Uterus (tissue), 4 donors: Measurements from ENCODE around the gene TOP3B. TPM values are rescaled to one million over a fixed set of nuclear protein-coding genes. Genes with fewer than 3 reads are reported as not detected.
A peak's percentile ranks its signal among the peaks of the same experiment; 100 is the strongest.

Experiments
- DNase-seq, 2 donors: peaks; one replicate each; pipeline ENCODE4 v3.0.0-alpha.2; 2019 to 2020
- H3K27ac ChIP-seq, 2 donors: fragments of 200-600 bp; sonication (generic); 1 replicate in 1 of 2; 2 replicates in 1 of 2; pipeline ENCODE4 v1.5.1; 2016 to 2018
- H3K27me3 ChIP-seq, 2 donors: fragments of 200-600 bp; sonication (generic); one replicate each; pipeline ENCODE4 v1.5.1; 2018 to 2019; ENCODE audit warnings: control low read depth in 1 of 2
- H3K36me3 ChIP-seq, 2 donors: fragments of 200-600 bp; sonication (generic); one replicate each; pipeline ENCODE4 v1.5.1; 2019; ENCODE audit warnings: control low read depth in 1 of 2
- H3K4me1 ChIP-seq, 2 donors: fragments of 200-600 bp; sonication (generic); one replicate each; pipeline ENCODE4 v1.5.1; 2018 to 2019; ENCODE audit warnings: control low read depth in 1 of 2
- H3K4me3 ChIP-seq, 2 donors: fragments of 200-600 bp; sonication (generic); 1 replicate in 1 of 2; 2 replicates in 1 of 2; pipeline ENCODE4 v1.5.1; 2018 to 2019; ENCODE audit warnings: mild to moderate bottlenecking in 1 of 2
- H3K9me3 ChIP-seq, 2 donors: fragments of 200-600 bp; sonication (generic); one replicate each; pipeline ENCODE4 v1.5.1; 2019; ENCODE audit warnings: control low read depth in 1 of 2
- POLR2A ChIP-seq, 2 donors: fragments of 450-650 bp; IDR thresholded peaks; one replicate each; pipeline ENCODE4 v1.6.1; 2016; ENCODE audit warnings: antibody characterized with exemption in 2 of 2, mild to moderate bottlenecking in 1 of 2, moderate library complexity in 1 of 2
- intact Hi-C: fragments of 100-400 bp; cut with DNase I; formaldehyde crosslinking; loops from one replicate; pipeline ENCODE4 v1.15.1; 2023; ENCODE audit warnings: low total_unique reads
- total RNA-seq, 4 donors: library from RNA; depleted of rRNA in 3 of 4; stranded (reverse); fragments of >200 nt in 3 of 4; gene quantifications; one replicate each; pipeline versions ENCODE4 v1.1.0 to v1.2.4, GENCODE V29; 2014 to 2023
- TF ChIP-seq, protein P1 (sequence below), 4 experiments: fragments of 200-600 bp in 2 of 4; fragments of 450-650 bp in 2 of 4; sonication (generic) in 2 of 4; IDR thresholded peaks; one replicate each; pipeline ENCODE4 v1.5.1; 2016 to 2019; ENCODE audit warnings: antibody characterized with exemption in 4 of 4, mild to moderate bottlenecking in 2 of 4, moderate library complexity in 1 of 4
- donor health status: DM: yes; HTN: yes; CAD: no.

Gene TOP3B
- total RNA-seq, 4 donors from 2014 or later: 6.2 to 36.4 (median 20.9) TPM

DNA sequence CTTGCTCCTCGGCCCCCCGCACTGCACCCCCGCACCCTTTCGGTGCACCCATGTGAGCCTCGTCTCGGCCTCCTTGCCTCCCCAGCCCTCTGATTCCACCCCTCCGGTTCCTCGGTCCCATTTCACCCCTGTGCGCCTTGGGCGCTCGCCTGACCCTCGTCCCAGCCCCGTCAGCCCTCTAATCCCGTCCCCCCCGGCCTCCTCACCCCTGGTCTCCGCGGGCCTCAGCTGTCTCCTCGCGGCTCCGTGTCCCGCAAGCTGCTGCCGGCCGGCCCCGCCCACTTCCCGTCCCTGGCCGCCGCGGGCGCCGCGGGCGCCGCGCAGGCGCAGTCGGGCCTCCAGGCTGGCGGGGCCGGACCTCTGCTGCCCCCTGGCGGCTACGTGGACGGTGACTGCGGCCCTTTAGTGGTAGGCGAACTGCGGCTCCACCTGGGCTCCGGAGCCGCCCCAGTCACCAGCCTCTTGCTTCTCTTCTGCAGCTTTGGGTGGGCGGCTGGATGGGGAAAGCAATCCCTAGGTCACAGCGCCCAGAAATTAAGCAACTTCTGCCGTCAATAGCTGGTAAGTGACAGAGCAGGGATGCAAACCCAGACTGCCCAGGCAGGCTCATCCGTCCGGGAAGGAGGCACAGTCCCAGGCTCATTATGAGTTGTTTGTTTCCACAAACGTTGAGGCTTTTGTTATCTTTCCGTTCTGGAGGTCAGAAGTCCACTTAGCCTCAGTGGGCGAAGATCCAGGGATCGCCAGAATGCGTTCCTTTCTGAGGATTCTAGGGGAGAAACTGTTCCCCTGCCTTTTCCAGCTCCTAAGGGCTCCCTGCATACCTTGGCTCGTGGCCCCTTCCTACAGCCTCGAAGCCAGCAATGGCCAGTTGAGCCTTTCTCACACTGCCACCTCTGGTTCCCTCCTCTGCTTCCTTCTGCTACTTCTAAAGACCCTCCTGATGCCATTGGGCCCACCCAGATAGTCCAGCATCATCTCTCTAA is 29.7 kb downstream of the TOP3B start, which contains the start of gene PPM1F:
TSS of gene PPM1F (minus strand) at position 263 of the 986 bp plus-strand sequence. CDS start 6,800 bp downstream, outside the sequence.
- no peaks in the 10 kb centered on the region for H3K27me3 ChIP-seq
- H3K9me3 ChIP-seq: no peaks in the 10 kb centered on the region
- DNase-seq: peak; percentile 82 to 90
- no peaks in the 10 kb centered on the region for H3K36me3 ChIP-seq
- H3K4me3 ChIP-seq: peak within 1 kb of the TSS; percentile 72 to 95
- H3K4me1 ChIP-seq: peaks cover 0 to 3% of the 10 kb centered on the region in 2 donors
- TF ChIP-seq POLR2A (IDR thresholded peaks at IDR 0.05): no peak
- TF ChIP-seq, protein P1, sequence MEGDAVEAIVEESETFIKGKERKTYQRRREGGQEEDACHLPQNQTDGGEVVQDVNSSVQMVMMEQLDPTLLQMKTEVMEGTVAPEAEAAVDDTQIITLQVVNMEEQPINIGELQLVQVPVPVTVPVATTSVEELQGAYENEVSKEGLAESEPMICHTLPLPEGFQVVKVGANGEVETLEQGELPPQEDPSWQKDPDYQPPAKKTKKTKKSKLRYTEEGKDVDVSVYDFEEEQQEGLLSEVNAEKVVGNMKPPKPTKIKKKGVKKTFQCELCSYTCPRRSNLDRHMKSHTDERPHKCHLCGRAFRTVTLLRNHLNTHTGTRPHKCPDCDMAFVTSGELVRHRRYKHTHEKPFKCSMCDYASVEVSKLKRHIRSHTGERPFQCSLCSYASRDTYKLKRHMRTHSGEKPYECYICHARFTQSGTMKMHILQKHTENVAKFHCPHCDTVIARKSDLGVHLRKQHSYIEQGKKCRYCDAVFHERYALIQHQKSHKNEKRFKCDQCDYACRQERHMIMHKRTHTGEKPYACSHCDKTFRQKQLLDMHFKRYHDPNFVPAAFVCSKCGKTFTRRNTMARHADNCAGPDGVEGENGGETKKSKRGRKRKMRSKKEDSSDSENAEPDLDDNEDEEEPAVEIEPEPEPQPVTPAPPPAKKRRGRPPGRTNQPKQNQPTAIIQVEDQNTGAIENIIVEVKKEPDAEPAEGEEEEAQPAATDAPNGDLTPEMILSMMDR (IDR thresholded peaks at IDR 0.05): peak; percentile 86 to 100 (median 98)
- H3K27ac ChIP-seq: peak within 1 kb of the TSS; percentile 74 to 78
- intact Hi-C loops: loop anchor here (2.0 to 5.0 kb wide), 2 partner anchors 14 to 241 kb away; no protein-coding TSS in a partner anchor

DNA sequence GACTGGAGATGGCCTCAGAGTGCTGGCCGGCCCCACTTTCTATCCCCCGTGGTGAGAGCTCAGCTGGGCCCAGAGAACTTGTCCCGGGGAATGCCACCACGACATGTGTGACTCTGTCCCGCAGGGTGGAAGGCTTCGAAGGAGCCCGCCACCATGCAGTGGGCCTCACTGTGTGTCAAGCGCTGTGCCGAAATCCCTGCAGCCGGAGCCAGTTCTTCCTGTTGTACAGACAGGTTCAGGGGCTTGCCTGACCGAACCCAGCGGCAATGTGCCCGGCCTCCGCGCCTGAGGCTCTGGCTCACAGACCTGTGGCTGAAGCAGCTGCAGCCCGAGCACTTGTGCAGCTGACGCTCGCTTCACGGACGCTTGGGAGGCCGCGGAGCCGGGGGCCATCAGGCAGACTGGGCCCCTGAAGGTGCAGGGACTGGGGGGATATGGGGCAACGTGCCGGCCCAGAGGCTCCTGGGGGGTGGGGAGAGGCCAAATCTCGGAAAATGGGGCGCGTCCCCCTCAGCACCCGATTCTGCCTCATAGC is 30.6 kb downstream of the TOP3B start:
- H3K4me1 ChIP-seq: peaks cover 3 to 8% of the 10 kb centered on the region in 2 donors
- H3K36me3 ChIP-seq: no peaks in the 10 kb centered on the region
- H3K27ac ChIP-seq: peak overlapping the region; percentile 74 to 78
- DNase-seq: no peak
- TF ChIP-seq POLR2A (IDR thresholded peaks at IDR 0.05): no peak
- TF ChIP-seq, protein P1 (IDR thresholded peaks at IDR 0.05): no peak
- H3K27me3 ChIP-seq: no peaks in the 10 kb centered on the region
- H3K9me3 ChIP-seq: no peaks in the 10 kb centered on the region
- peak overlapping the region; percentile 72 to 95 for H3K4me3 ChIP-seq
- intact Hi-C loops: loop anchor here (2.0 to 5.0 kb wide), 2 partner anchors 13 to 240 kb away; no protein-coding TSS in a partner anchor

DNA sequence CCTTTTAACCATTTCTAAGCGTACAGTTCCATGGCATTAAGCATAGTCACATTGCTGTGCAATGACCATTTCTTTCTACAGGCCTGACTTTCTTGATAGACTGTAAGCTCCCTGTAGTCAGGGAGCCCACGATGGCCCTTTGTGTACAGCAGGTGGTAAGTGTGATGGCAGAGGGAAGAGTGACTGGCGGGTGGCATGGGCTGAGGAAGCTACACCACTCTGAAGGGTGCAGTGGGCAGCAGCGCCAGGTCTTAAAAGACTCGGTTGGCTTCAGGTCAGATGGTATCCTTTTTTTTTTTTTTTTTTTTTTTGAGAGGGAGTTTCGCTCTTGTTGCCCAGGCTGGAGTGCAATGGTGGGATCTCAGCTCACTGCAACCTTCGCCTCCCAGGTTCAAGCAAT is 31.5 kb downstream of the TOP3B start:
- H3K4me1 ChIP-seq: peaks cover 10 to 16% of the 10 kb centered on the region in 2 donors
- peak overlapping the region in 1 of 2 donors; percentile 78 for H3K27ac ChIP-seq
- DNase-seq: no peak
- TF ChIP-seq POLR2A (IDR thresholded peaks at IDR 0.05): no peak
- TF ChIP-seq, protein P1 (IDR thresholded peaks at IDR 0.05): no peak
- H3K36me3 ChIP-seq: no peaks in the 10 kb centered on the region
- H3K27me3 ChIP-seq: no peaks in the 10 kb centered on the region
- H3K9me3 ChIP-seq: no peaks in the 10 kb centered on the region
- H3K4me3 ChIP-seq: no peak overlapping the region
- intact Hi-C loops: loop anchor here (5.0 kb wide), 1 partner anchor 239 kb away; no protein-coding TSS in a partner anchor

DNA sequence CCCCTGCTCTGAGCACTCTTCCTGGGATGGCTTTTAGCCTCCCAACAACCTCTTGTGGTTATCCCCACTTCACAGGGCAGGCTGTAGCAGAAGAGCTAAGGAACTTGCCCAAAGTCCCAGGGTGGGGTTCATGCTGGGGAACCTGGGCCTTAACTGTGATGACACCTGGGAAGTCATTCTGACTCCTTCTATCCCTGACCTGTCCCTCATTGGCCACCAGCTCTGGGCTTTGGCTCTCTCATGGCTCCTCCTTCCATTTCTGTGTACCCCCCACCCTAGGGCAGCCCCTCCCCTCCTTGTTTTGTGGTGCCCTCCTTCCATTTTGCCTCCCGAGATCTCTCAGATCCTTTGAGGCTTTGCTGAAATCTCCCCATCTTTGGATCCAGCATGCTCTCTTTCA is 32.6 kb downstream of the TOP3B start:
- peak overlapping the region; percentile 87 to 97 for H3K27ac ChIP-seq
- no peak for DNase-seq
- H3K4me3 ChIP-seq: no peak overlapping the region
- no peaks in the 10 kb centered on the region for H3K27me3 ChIP-seq
- no peak for TF ChIP-seq POLR2A (IDR thresholded peaks at IDR 0.05)
- TF ChIP-seq, protein P1 (IDR thresholded peaks at IDR 0.05): no peak
- intact Hi-C loops: loop anchor here (5.0 kb wide), 1 partner anchor 238 kb away; no protein-coding TSS in a partner anchor
- no peaks in the 10 kb centered on the region for H3K9me3 ChIP-seq
- peaks cover 10 to 16% of the 10 kb centered on the region in 2 donors for H3K4me1 ChIP-seq
- no peaks in the 10 kb centered on the region for H3K36me3 ChIP-seq
